Non-pigmented ciliary epithelial cell (primary cell): ENCODE measurements around the gene RHBDL1.

ENCODE experiments used
- DNase-seq: peaks from one replicate; pipeline ENCODE4 v3.0.0-alpha.2; 2010; ENCODE audit warnings: low read depth

Gene RHBDL1

GRCh38 chr16:637081-638018, 38.1 kb upstream of the RHBDL1 start:
- DNase-seq = no peak

GRCh38 chr16:638034-638543, 37.4 kb upstream of the RHBDL1 start:
- no peak for DNase-seq

- no peak for DNase-seq
These were observed 36.6 kb upstream of the RHBDL1 start for GRCh38 chr16:638836-639235.

GRCh38 chr16:640614-641013, 34.9 kb upstream of the RHBDL1 start:
- no peak for DNase-seq

- no peak for DNase-seq
These were observed 33.9 kb upstream of the RHBDL1 start, which contains the start of gene MCRIP2 for GRCh38 chr16:641326-642188. TSS of gene MCRIP2 (plus strand) at chr16:641828. CDS start at chr16:641992, 164 bp downstream.

- DNase-seq = no peak
These were observed 33.1 kb upstream of the RHBDL1 start for GRCh38 chr16:642189-643049.

GRCh38 chr16:643050-643368, 32.5 kb upstream of the RHBDL1 start:
- DNase-seq = no peak

GRCh38 chr16:644556-644955, 30.9 kb upstream of the RHBDL1 start:
- DNase-seq = no peak

GRCh38 chr16:645852-646678, 29.4 kb upstream of the RHBDL1 start:
- no peak for DNase-seq

GRCh38 chr16:646679-647172, 28.7 kb upstream of the RHBDL1 start:
- no peak for DNase-seq

GRCh38 chr16:647173-647902, 28.1 kb upstream of the RHBDL1 start:
- DNase-seq = no peak

- DNase-seq = no peak
These were observed 27.2 kb upstream of the RHBDL1 start for GRCh38 chr16:648071-648780.

- peak; percentile 26 for DNase-seq
These were observed 26.5 kb upstream of the RHBDL1 start, which contains the start of gene WDR90 for GRCh38 chr16:648781-649589. TSS of gene WDR90 (plus strand) at chr16:649365. CDS start at chr16:649417, 52 bp downstream.

GRCh38 chr16:649631-650030, 25.8 kb upstream of the RHBDL1 start:
- no peak for DNase-seq

GRCh38 chr16:651844-652243, 23.6 kb upstream of the RHBDL1 start:
- DNase-seq = no peak

- no peak for DNase-seq
These were observed 22.8 kb upstream of the RHBDL1 start for GRCh38 chr16:652454-653305.

GRCh38 chr16:654034-654433, 21.4 kb upstream of the RHBDL1 start:
- no peak for DNase-seq
